SJCRH30 (cell line): ENCODE measurements around the gene WFDC2. TPM values are rescaled to one million over a fixed set of nuclear protein-coding genes. Genes with fewer than 3 reads are reported as not detected.
"Not testable (repeated sequence)": the region's sequence is repeated elsewhere in the genome, so short reads cannot be mapped to it uniquely, and the experiment has no call there.

ENCODE experiments used
- DNase-seq, 2 experiments: peaks; one replicate each; pipeline ENCODE4 v3.0.0-alpha.2; 2015 to 2020
- H3K27ac ChIP-seq: fragments of 250-450 bp; sonication (Bioruptor Pico); 2 replicates; pipeline ENCODE4 v1.5.1; 2020; ENCODE audit warnings: mild to moderate bottlenecking, moderate library complexity
- H3K27me3 ChIP-seq: fragments of 250-450 bp; sonication (Bioruptor Pico); 2 replicates; pipeline ENCODE4 v1.5.1; 2020; ENCODE audit warnings: mild to moderate bottlenecking, moderate library complexity
- H3K36me3 ChIP-seq: fragments of 250-450 bp; sonication (Bioruptor Pico); 2 replicates; pipeline ENCODE4 v1.5.1; 2020; ENCODE audit warnings: mild to moderate bottlenecking, moderate library complexity
- H3K4me1 ChIP-seq: fragments of 250-450 bp; sonication (Bioruptor Pico); 2 replicates; pipeline ENCODE4 v1.5.1; 2020; ENCODE audit warnings: mild to moderate bottlenecking, moderate library complexity
- H3K4me3 ChIP-seq: fragments of 250-450 bp; sonication (Bioruptor Pico); 2 replicates; pipeline ENCODE4 v1.5.1; 2020; ENCODE audit warnings: mild to moderate bottlenecking, moderate library complexity
- H3K9me3 ChIP-seq: fragments of 250-450 bp; sonication (Bioruptor Pico); replicated peaks from 2 replicates; pipeline ENCODE4 v1.5.1; 2020; ENCODE audit warnings: mild to moderate bottlenecking, moderate library complexity
- total RNA-seq: library from RNA; depleted of rRNA; stranded (reverse); fragments of >200 nt; shearing (Covaris generic); gene quantifications from 2 replicates; pipeline ENCODE4 v1.2.3, GENCODE V29; 2014

The WFDC2 gene
- total RNA-seq, 1 experiment from 2014 or later, result 6.6 TPM

DNA sequence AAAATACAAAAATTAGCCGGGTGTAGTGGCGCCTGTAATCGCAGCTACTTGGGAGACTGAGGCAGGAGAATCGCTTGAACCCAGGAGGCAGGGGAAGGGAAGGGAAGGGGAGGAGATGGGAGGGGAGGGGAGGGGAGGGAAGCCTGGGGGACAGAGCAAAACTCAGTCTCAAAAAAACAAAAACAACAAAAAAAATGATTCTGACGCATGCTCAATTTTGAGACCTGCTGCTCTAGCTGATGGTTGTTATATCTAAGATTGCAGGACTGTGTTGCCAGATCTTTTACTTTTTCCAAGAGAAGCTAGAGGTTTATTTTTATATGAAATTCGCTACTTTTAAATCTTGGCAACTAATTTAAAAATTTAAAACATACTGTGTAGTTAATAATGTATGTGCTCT, 2.4 kb upstream of the WFDC2 start:
- DNase-seq, result no peak
- Histone ChIP-seq H3K4me1 (peaks cover 3% of the 10 kb centered on the region; the same call in 1 of the 2 replicates), H3K9me3 (no peaks in the 10 kb centered on the region), H3K36me3 (no peaks in the 10 kb centered on the region), H3K27ac (no peak overlapping the region), H3K4me3 (no peak overlapping the region), H3K27me3 (peaks cover 6% of the 10 kb centered on the region)

DNA sequence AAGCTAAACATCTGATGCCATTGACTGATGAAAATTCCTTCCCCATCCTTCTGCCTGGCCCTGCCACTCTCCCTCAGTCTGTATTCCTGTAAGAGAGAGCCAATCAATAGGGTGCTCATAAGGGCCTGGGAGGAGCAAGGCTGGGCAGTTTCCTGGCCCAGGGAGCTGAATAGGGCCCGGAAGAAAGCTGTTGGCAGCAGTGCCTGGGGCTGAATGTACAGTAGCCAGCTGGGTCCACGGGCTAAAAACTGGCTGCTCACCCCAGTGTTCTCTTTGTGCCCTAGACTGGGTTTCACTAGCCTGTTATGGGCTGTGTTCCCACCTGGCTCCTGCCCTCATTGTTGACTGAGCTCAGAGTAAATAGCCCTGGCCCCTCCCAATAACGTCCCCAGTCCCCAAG, 1.7 kb upstream of the WFDC2 start:
- H3K4me1 ChIP-seq, result peaks cover 3% of the 10 kb centered on the region; the same call in 1 of the 2 replicates
- no peaks in the 10 kb centered on the region for H3K9me3 ChIP-seq
- peaks cover 6% of the 10 kb centered on the region for H3K27me3 ChIP-seq
- peak in 1 of 2 experiments; percentile 41 for DNase-seq
- no peaks in the 10 kb centered on the region for H3K36me3 ChIP-seq
- no peak overlapping the region for H3K4me3 ChIP-seq
- no peak overlapping the region for H3K27ac ChIP-seq

DNA sequence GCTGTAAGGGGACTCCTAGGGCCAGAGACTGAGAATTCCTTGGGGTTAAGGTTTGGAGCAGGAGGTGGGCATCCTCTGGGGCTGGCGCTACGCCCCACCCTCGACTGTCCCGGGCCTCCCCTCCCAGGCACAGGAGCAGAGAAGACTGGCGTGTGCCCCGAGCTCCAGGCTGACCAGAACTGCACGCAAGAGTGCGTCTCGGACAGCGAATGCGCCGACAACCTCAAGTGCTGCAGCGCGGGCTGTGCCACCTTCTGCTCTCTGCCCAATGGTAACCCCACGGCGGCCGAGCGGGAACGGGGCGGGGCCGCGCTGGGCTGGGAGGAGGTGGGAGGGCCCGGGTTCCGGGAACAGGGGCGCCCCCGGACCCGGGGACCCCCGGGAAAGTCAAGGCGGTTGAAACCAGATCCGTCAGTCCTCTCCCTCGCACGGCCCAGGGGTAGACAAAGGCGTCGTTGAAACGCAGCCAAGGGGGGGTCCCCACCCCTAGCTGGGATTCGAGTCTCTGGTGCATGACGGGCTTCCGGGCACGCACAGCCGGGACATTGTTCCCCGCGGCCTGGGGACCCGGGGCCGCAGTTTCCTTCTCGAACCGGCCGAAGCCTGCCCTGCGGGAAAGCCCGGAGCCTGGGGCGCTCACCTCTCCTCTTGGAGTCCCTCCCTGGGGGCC, 844 bp downstream of the WFDC2 start:
- Histone ChIP-seq H3K27ac (peak overlapping the region; percentile 30), H3K27me3 (peaks cover 6% of the 10 kb centered on the region), H3K4me1 (peaks cover 3% of the 10 kb centered on the region; the same call in 1 of the 2 replicates), H3K4me3 (peak overlapping the region; percentile 63), H3K36me3 (no peaks in the 10 kb centered on the region), H3K9me3 (no peaks in the 10 kb centered on the region)
- DNase-seq, result peak; percentile 71 to 80

DNA sequence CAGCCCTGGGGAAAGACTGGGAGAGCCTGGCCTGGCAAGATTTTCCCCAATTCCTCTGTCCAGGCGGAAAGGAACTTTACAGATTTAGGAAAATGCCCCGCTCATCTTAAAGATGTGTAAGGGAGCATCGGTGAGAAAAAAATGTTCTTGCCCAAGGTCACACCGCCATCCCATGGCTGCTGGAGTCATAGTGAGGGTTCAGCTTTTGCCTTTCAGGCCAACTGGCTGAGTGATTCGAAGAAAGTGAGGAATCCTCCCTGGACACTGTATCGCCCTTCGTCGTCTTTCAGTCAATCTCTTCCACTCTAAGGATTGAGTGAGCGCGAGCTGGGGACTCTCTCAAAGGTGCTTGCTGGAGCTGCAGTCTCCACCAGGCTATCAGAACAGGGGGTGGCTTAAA, 1.4 kb downstream of the WFDC2 start:
- Histone ChIP-seq H3K9me3 (no peaks in the 10 kb centered on the region), H3K4me3 (peak overlapping the region; percentile 63), H3K36me3 (no peaks in the 10 kb centered on the region), H3K27ac (peak overlapping the region; percentile 30), H3K27me3 (peaks cover 6% of the 10 kb centered on the region), H3K4me1 (peaks cover 3% of the 10 kb centered on the region; the same call in 1 of the 2 replicates)
- peak in 1 of 2 experiments; percentile 56 for DNase-seq

DNA sequence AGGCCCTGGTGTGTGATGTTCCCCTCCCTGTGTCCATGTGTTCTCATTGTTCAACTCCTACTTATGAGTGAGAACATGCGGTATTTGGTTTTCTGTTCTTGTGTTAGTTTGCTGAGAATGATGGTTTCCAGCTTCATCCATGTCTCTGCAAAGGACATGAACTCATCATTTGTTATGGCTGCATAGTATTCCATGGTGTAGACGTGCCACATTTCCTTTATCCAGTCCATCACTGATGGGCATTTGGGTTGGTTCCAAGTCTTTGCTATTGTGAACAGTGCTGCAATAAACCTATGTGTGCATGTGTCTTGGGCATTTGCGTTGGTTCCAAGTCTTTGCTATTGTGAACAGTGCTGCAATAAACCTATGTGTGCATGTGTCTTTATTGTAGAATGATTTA, 2.7 kb downstream of the WFDC2 start:
- H3K36me3 ChIP-seq, H3K27me3 ChIP-seq, H3K4me1 ChIP-seq, DNase-seq, H3K9me3 ChIP-seq, H3K27ac ChIP-seq, H3K4me3 ChIP-seq: not testable (repeated sequence)

DNA sequence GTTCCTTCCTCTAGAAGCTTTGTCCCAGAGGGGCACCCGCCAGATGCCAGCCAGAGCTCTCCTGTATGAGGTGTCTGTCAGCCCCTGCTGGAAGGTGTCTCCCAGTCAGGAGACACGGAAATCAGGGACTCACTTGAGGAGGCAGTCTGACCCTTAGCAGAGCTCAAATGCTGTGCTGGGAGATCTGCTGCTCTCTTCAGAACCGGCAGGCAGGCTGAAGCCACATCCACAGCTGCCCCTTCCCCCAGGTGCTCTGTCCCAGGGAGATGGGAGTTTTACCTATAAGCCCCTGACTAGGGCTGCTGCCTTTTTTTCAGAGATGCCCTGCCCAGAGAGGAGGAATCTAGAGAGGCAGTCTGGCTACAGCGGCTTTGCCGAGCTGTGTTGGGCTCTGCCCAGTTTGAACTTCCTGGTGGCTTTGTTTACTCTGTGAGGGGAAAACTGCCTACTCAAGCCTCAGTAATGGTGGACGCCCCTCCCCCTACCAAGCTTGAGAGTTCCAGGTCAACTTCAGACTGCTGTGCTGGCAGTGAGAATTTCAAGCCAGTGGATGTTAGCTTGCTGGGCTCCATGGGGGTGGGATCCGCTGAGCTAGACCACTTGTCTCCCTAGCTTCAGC, 8.1 kb downstream of the WFDC2 start:
- not testable (repeated sequence) for H3K27ac ChIP-seq, DNase-seq

DNA sequence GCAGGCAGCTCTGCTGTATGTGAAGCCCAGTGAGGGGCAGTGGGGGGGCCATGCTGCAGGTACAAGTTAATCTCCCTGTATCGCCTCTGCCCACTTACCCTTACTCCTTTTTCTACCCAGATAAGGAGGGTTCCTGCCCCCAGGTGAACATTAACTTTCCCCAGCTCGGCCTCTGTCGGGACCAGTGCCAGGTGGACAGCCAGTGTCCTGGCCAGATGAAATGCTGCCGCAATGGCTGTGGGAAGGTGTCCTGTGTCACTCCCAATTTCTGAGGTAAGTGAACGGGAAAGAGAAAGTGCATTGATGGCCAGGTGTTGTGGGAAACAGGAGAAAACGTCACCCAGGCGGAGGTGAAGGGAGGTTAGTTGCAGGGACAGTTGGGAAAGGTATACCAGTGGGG, 10.3 kb downstream of the WFDC2 start:
- Histone ChIP-seq H3K4me1 (no peaks in the 10 kb centered on the region), H3K36me3 (no peaks in the 10 kb centered on the region), H3K4me3 (no peak overlapping the region), H3K27ac (no peak overlapping the region), H3K9me3 (0 out of 2 replicates have a peak, but pooled peaks cover 2% of the 10 kb centered on the region), H3K27me3 (peaks cover 7% of the 10 kb centered on the region)
- no peak for DNase-seq

More for the DNA sequence above, 8.1 kb downstream of the WFDC2 start:
- H3K9me3 ChIP-seq, H3K36me3 ChIP-seq, H3K27me3 ChIP-seq, H3K4me1 ChIP-seq, H3K4me3 ChIP-seq: not testable (repeated sequence)

DNA sequence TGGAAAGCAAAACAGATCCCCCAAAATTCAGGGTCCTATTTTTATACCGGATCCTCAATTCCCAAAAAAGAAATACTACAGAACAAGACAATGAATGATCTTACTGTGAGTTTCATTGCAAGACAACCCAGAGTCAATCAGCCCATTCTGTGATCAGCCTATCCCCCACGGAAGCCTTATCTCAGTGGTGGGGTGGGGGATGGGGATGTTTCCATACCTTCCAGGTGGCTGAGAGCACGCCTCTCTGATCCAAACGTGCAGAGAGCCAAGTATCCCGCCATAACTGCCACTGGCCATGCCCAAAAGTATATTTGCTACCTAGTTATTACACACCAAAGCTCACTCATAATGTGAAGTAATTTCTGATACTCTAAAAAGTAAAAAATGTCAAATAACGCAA, 15.1 kb downstream of the WFDC2 start:
- peaks cover 29% of the 10 kb centered on the region for H3K27me3 ChIP-seq
- DNase-seq, result no peak
- H3K4me3 ChIP-seq, result no peak overlapping the region
- H3K27ac ChIP-seq, result no peak overlapping the region
- no peaks in the 10 kb centered on the region for H3K4me1 ChIP-seq
- H3K9me3 ChIP-seq, result no peaks in the 10 kb centered on the region
- H3K36me3 ChIP-seq, result no peaks in the 10 kb centered on the region

DNA sequence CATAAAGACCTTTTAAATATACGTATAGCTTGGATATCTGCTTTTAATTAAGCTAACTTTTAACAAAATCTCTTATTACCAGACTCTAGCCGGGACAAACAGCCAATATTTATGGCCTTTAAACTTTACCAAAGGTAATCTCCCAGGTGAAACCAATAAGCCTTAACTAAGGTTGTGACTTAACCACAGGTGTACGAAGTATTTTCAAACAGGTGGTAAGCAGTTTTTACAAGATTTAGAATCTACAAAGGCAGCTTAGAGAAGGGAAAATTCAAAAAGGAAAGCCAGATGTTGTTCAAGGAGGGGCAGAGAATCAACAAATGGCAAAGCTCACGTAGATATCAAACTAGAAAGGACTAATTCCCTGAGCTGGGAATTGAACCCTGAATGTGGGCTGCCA, 15.8 kb downstream of the WFDC2 start:
- DNase-seq, result no peak
- no peak overlapping the region for H3K27ac ChIP-seq
- no peaks in the 10 kb centered on the region for H3K4me1 ChIP-seq
- H3K9me3 ChIP-seq, result no peaks in the 10 kb centered on the region
- H3K27me3 ChIP-seq, result peaks cover 29% of the 10 kb centered on the region
- no peaks in the 10 kb centered on the region for H3K36me3 ChIP-seq
- no peak overlapping the region for H3K4me3 ChIP-seq

DNA sequence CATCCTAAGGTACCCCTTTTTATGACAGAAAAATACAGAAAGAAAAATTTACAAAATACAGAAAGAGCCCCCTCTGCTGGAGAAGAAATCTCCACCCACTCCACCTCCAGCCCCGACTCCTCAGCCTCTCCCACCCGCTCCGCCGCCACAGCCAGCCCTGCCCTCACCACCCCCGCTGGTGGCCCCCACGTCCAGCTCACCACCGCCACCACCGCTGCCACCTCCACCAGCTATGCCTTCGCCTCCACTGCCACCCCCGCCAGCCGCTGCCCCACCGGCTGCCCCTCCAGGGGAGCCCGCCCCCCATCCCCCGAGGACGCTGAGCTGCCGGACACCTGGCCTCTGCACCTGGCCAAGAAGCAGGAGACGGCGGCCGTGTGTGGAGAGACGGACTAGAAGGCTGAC, 17.7 kb downstream of the WFDC2 start:
- Histone ChIP-seq H3K4me1 (no peaks in the 10 kb centered on the region), H3K27ac (no peak overlapping the region), H3K36me3 (no peaks in the 10 kb centered on the region), H3K4me3 (no peak overlapping the region), H3K27me3 (peaks cover 35% of the 10 kb centered on the region), H3K9me3 (no peaks in the 10 kb centered on the region)
- DNase-seq, result peak in 1 of 2 experiments; percentile 14

DNA sequence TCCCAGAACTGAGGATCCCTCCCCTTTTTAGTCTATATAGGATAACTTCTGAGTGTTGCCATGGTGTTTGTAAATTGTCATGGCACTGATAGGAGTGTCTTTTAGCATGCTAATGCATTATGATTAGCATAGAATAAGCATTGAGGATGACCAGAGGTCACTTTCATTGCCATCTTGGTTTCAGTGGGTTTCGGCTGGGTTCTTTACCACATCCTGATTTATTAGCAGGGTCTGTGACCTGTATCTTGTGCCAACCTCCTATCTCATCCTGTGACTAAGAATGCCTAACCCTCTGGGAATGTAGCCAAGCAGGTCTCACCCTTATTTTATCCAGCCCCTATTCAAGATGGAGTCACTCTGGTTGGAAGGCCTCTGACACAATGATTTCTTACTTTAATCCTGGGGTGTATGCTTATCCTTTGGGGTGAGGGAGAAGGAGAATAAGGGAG, 19.6 kb downstream of the WFDC2 start:
- H3K27me3 ChIP-seq, result peaks cover 36% of the 10 kb centered on the region
- DNase-seq, result no peak
- H3K27ac ChIP-seq, result no peak overlapping the region
- H3K36me3 ChIP-seq, result no peaks in the 10 kb centered on the region
- no peaks in the 10 kb centered on the region for H3K9me3 ChIP-seq
- no peak overlapping the region for H3K4me3 ChIP-seq
- H3K4me1 ChIP-seq, result no peaks in the 10 kb centered on the region

DNA sequence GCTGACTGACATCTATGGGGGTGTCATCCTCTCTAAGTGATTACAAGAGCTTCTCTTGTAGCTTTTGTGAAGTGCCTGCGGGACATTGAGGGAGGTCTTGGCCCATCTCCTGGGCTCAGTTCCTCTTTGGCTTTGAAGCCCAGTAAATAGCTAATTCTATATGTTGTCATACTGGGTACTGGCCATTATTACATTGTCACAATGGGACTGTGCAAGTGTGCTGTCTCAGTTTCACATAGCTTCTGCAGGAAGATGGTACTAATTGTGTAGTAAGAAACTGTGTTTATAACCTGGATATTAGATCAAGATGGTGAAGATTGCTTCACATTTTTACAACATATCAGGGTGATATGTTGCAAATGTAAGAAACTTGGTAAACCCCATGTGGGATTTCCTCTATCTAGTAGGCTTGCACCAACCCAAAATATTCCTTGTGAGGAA, 26.0 kb downstream of the WFDC2 start:
- Histone ChIP-seq H3K4me3 (no peak overlapping the region), H3K27me3 (peaks cover 32% of the 10 kb centered on the region), H3K9me3 (no peaks in the 10 kb centered on the region), H3K36me3 (no peaks in the 10 kb centered on the region), H3K27ac (no peak overlapping the region), H3K4me1 (no peaks in the 10 kb centered on the region)
- DNase-seq, result no peak

DNA sequence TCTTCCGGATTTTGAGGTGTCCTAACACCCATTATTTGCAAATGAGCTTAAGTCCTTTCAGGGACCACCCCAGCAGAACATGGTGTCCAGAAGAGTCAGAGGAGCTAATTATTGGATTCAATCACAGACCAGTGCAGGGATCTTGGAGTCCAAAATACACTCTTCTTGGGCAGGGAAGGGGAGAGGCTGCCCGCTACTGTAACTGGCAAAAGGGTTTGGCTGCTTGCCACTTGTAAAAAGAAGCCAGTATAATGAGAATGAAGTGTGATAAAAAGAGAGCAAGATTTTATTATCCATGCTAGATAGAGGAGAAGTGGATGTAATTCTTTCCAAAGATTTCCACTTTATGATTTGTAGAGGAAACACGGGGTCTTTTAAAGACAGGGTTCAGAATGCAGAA, 26.6 kb downstream of the WFDC2 start:
- Histone ChIP-seq H3K4me3 (no peak overlapping the region), H3K36me3 (no peaks in the 10 kb centered on the region), H3K4me1 (no peaks in the 10 kb centered on the region), H3K9me3 (no peaks in the 10 kb centered on the region), H3K27ac (no peak overlapping the region), H3K27me3 (peaks cover 30% of the 10 kb centered on the region)
- no peak for DNase-seq

DNA sequence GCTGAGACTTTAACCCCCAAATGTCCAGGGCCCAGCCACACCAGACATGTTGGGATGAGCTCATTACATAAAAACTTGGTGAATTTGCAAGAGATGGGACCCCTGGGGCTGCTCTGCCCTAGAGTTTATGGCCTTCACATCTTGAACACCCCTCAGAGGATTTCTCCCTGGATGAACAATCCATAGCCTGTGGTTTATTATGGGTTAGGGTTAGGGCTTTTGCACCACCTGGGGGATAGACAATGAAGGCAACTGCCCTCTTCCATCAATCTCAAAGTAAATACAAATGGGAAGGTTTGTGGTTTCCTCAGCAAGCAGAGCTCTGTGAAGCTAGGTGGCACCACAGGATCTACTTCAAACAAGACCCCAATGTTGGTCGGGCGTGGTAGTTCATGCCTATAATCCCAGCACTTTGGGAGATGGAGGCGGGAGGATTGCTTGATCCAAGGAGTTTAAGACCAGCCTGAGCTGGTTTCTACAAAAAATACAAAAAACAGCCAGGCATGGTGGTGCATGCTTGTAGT, 28.5 kb downstream of the WFDC2 start:
- no peaks in the 10 kb centered on the region for H3K4me1 ChIP-seq
- no peak overlapping the region for H3K27ac ChIP-seq
- H3K27me3 ChIP-seq, result peaks cover 24% of the 10 kb centered on the region
- H3K9me3 ChIP-seq, result no peaks in the 10 kb centered on the region
- DNase-seq, result no peak
- H3K4me3 ChIP-seq, result no peak overlapping the region
- no peaks in the 10 kb centered on the region for H3K36me3 ChIP-seq

DNA sequence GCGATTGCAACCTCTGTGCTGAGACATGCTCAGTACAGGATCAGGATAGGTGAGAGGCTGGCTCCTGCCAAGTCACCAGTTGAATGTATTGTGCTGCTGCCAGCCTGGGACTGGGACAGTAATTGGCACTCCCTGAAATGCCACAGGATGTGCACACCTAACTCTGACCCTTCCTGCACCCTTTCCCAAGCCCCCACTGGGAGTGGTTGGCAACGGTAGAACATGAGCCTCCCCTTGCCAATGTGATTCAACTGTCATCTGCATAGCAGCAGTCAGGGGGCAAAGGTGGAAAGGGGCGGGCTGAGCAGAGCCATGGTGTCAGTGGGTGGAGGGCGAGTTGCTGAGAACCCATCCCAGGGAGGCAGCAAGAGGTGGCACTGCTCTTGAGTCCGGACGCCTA, 30.5 kb downstream of the WFDC2 start:
- no peaks in the 10 kb centered on the region for H3K4me1 ChIP-seq
- DNase-seq, result no peak
- H3K4me3 ChIP-seq, result no peak overlapping the region
- H3K9me3 ChIP-seq, result no peaks in the 10 kb centered on the region
- no peak overlapping the region for H3K27ac ChIP-seq
- no peaks in the 10 kb centered on the region for H3K36me3 ChIP-seq
- peaks cover 24% of the 10 kb centered on the region for H3K27me3 ChIP-seq
